Stimulated activated CD4-positive, alpha-beta T cell treated with anti-CD3 and anti-CD28 coated beads, Interleukin-2, amount 100 ng/mL, for 24 hours (primary cell): Measurements from ENCODE around the gene CTBP1.
A peak's percentile ranks its signal among the peaks of the same experiment; 100 is the strongest.

Source experiments
- DNase-seq, 2 donors: peaks; one replicate each; pipeline ENCODE4 v3.0.0-alpha.2; 2020

The CTBP1 gene

GRCh38 chr4:1207603-1208265 lies 41.2 kb downstream of the CTBP1 start:
- DNase-seq: no peak

GRCh38 chr4:1207157-1207470 lies 41.8 kb downstream of the CTBP1 start:
- no peak for DNase-seq

GRCh38 chr4:1206299-1207156 lies 42.4 kb downstream of the CTBP1 start:
- no peak for DNase-seq

GRCh38 chr4:1205586-1206298 lies 43.2 kb downstream of the CTBP1 start:
- DNase-seq: no peak

- DNase-seq: no peak
Observed at GRCh38 chr4:1204828-1205585, 43.9 kb downstream of the CTBP1 start.

GRCh38 chr4:1204286-1204827 lies 44.6 kb downstream of the CTBP1 start:
- DNase-seq: no peak

- no peak for DNase-seq
Observed at GRCh38 chr4:1203026-1203616, 45.8 kb downstream of the CTBP1 start.

- no peak for DNase-seq
Observed at GRCh38 chr4:1202526-1203011, 46.4 kb downstream of the CTBP1 start.

- DNase-seq: peak; percentile 74 to 76
Observed at GRCh38 chr4:1201851-1202525, 46.9 kb downstream of the CTBP1 start.

GRCh38 chr4:1200425-1201035 lies 48.4 kb downstream of the CTBP1 start:
- no peak for DNase-seq

GRCh38 chr4:1199556-1200331 lies 49.2 kb downstream of the CTBP1 start:
- DNase-seq: peak in 1 of 2 donors; percentile 14

- DNase-seq: no peak
Observed at GRCh38 chr4:1198098-1198844, 50.7 kb downstream of the CTBP1 start.

GRCh38 chr4:1196421-1197183 lies 52.3 kb downstream of the CTBP1 start:
- no peak for DNase-seq

GRCh38 chr4:1195891-1196401 lies 53.0 kb downstream of the CTBP1 start:
- no peak for DNase-seq

- no peak for DNase-seq
Observed at GRCh38 chr4:1195109-1195671, 53.7 kb downstream of the CTBP1 start.

- no peak for DNase-seq
Observed at GRCh38 chr4:1194010-1194900, 54.7 kb downstream of the CTBP1 start.
